Adrenal gland (tissue), 12 donors: ENCODE measurements around the gene TBC1D22A. TPM values are rescaled to one million over a fixed set of nuclear protein-coding genes. Genes with fewer than 3 reads are reported as not detected.
A peak's percentile ranks its signal among the peaks of the same experiment; 100 is the strongest.

Source experiments
- DNase-seq, 7 donors: peaks; one replicate each; pipeline ENCODE4 v3.0.0-alpha.2; 2019 to 2020
- H3K27ac ChIP-seq, 5 donors: fragments of 200-600 bp; sonication (generic) in 4 of 5; 1 replicate in 3 of 5; 2 replicates in 2 of 5; pipeline versions ENCODE4 v1.5.1 to v1.8.0; 2016 to 2020; ENCODE audit warnings: mild to moderate bottlenecking in 1 of 5
- H3K27me3 ChIP-seq: fragments of 200-600 bp; 2 replicates; pipeline ENCODE4 v1.8.0; 2021
- H3K36me3 ChIP-seq, 2 donors: fragments of 200-600 bp; replicated peaks in 1 of 2; 1 replicate in 1 of 2; 2 replicates in 1 of 2; pipeline versions ENCODE4 v1.5.1 to v1.8.0; 2018 to 2022
- H3K4me1 ChIP-seq, 2 donors: fragments of 200-600 bp; replicated peaks in 1 of 2; 1 replicate in 1 of 2; 2 replicates in 1 of 2; pipeline versions ENCODE4 v1.5.1 to v1.8.0; 2018 to 2021
- H3K4me3 ChIP-seq, 4 donors: fragments of 200-600 bp; sonication (generic) in 3 of 4; one replicate each; pipeline ENCODE4 v1.5.1; 2016 to 2018
- H3K9me3 ChIP-seq, 3 donors: fragments of 200-600 bp; sonication (generic) in 1 of 3; replicated peaks in 1 of 3; 1 replicate in 2 of 3; 2 replicates in 1 of 3; pipeline versions ENCODE4 v1.5.1 to v1.8.0; 2016 to 2021
- CTCF ChIP-seq, 6 experiments: fragments of 450-650 bp in 4 of 6; fragments of 200-600 bp in 2 of 6; sonication (generic) in 1 of 6; IDR thresholded peaks; 1 replicate in 5 of 6; 2 replicates in 1 of 6; pipeline versions ENCODE4 v1.5.1 to v1.8.0; 2016 to 2021; ENCODE audit warnings: antibody characterized with exemption in 6 of 6, mild to moderate bottlenecking in 2 of 6, moderate library complexity in 1 of 6
- POLR2A ChIP-seq, 2 donors: fragments of 450-650 bp; IDR thresholded peaks; one replicate each; pipeline ENCODE4 v1.6.1; 2017; ENCODE audit warnings: antibody characterized with exemption in 2 of 2, mild to moderate bottlenecking in 2 of 2, moderate library complexity in 1 of 2
- WGBS, 4 donors: extraction: QIAGEN DNeasy Blood & Tissue Kit in 2 of 4; methylation state at CpG; one replicate each; pipeline versions ENCODE4 v1.1.5 to v1.1.7; 2013 to 2017; 5-methylcytosine and 5-hydroxymethylcytosine counted together
- intact Hi-C, 2 donors: fragments of 100-400 bp; cut with DNase I; formaldehyde crosslinking; loops; one replicate each; pipeline versions ENCODE4 v1.14.1 to v1.15.0; 2022 to 2023
- polyA plus RNA-seq, 3 donors: library from polyadenylated mRNA; stranded (reverse); fragments of 200-250 nt in 2 of 3; fragments of 350-450 nt in 1 of 3; fragmentation: Illumina TruSeq in 1 of 3; extraction: RNeasy Lipid Tissue Mini Kit (QIAGEN cat#74804) in 1 of 3; gene quantifications; one replicate each; pipeline ENCODE4 v1.2.3, GENCODE V29; 2013 to 2014
- total RNA-seq, 9 donors: library from RNA; depleted of rRNA in 4 of 9; stranded (reverse); fragments of >200 nt in 4 of 9; fragments of 120-200 nt in 1 of 9; fragmentation: NEBNext Ultra II Directional in 1 of 9; extraction: Animal tissue kit (Norgen Biotek cat#: 25700) in 1 of 9; gene quantifications; one replicate each; pipeline versions ENCODE4 v1.1.0 to v1.2.4, GENCODE V29; 2013 to 2023
- donor health status: healthy with polysubstance abuse.
- donor health status: Bipolar disorder and iron deficiency.
- donor health status: DM: yes; HTN: yes; CAD: no.
- donor health status: DM: no; HTN: no; CAD: no.
- donor health status: DM: no; HTN: no; CAD: no.
- donor health status: DM: yes; HTN: yes; CAD: no.

The TBC1D22A gene
- total and polyA plus RNA-seq, 12 donors = 11.5 to 44.2 (median 28.1) TPM

GRCh38 chr22:46826438-46827135 lies 64.1 kb downstream of the TBC1D22A start:
- no peak for TF ChIP-seq CTCF (IDR thresholded peaks at IDR 0.05)
- TF ChIP-seq POLR2A (IDR thresholded peaks at IDR 0.05) = no peak
- peaks cover 0 to 5% of the 10 kb centered on the region in 2 donors for H3K36me3 ChIP-seq
- intact Hi-C loops = no loop called here
- 88 to 92% (median 91%) methylated on average over 15 of the region's 15 CpGs for WGBS, 4 donors
- peaks cover 20 to 31% of the 10 kb centered on the region in 2 donors for H3K4me1 ChIP-seq
- H3K4me3 ChIP-seq = no peak overlapping the region
- H3K9me3 ChIP-seq = no peaks in the 10 kb centered on the region
- H3K27me3 ChIP-seq = no peaks in the 10 kb centered on the region
- peak in 1 of 7 donors; percentile 41 for DNase-seq
- no peak overlapping the region for H3K27ac ChIP-seq

DNA sequence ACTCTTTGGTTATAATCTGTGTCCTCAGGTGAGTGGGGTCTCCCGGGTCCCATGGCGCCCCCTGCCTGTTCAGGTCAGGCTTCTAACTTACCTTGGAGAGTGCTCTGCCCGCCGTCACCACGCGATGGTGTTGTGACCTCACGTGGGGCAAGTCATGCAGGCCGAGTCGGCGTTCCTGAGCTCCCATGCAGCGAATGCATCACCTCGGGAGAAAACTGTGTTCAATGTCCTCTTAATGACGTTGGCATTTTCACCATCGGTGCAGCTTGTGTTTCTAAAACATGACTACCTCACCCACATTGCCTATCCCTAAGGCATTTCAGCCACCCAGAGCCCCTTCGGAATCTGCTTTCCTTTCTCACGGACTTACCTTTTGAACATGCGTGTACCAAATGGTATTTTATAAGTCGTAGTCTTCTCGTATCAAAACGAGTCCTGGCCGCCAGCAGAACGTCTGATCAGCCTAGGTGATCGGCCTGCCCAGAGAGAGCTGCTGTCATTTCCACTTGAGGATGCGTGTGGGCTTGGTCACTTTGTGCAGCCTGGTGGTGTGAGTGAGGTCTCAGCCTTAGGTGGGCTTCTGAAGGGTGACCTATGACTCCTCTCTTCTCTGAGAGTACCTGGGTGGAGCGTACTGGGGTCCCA lies 64.8 kb downstream of the TBC1D22A start:
- Histone ChIP-seq H3K36me3 (peaks cover 0 to 5% of the 10 kb centered on the region in 2 donors), H3K4me3 (no peak overlapping the region), H3K27ac (no peak overlapping the region), H3K9me3 (no peaks in the 10 kb centered on the region), H3K4me1 (peaks cover 20 to 31% of the 10 kb centered on the region in 2 donors), H3K27me3 (no peaks in the 10 kb centered on the region)
- intact Hi-C loops = no loop called here
- TF ChIP-seq POLR2A (IDR thresholded peaks at IDR 0.05) = no peak
- no peak for TF ChIP-seq CTCF (IDR thresholded peaks at IDR 0.05)
- DNase-seq = peak in 1 of 7 donors; percentile 52
- 87 to 94% (median 92%) methylated on average over 25 of the region's 25 CpGs for WGBS, 4 donors

DNA sequence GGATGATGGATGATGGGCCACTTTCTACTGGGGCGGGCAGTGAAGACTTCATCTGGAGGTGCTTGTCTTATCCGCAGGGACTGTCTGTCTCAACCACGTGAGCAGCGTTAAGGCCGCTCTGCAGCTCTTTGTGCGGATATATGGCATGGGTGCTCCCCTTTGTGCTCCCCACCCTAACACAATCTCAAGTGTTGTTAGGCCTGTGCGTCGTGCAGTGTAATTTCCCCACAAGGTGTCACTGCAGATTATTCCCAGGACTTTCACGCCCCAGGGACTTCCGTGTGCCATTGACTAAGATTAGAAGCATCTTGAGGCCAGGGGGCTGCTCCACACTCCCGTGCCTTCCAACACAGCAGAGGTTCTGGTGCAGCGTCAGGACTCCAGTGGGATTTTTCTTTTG lies 65.3 kb downstream of the TBC1D22A start:
- intact Hi-C loops = no loop called here
- no peak for TF ChIP-seq CTCF (IDR thresholded peaks at IDR 0.05)
- TF ChIP-seq POLR2A (IDR thresholded peaks at IDR 0.05) = no peak
- peaks cover 0 to 5% of the 10 kb centered on the region in 2 donors for H3K36me3 ChIP-seq
- H3K4me3 ChIP-seq = no peak overlapping the region
- H3K27ac ChIP-seq = no peak overlapping the region
- 93 to 99% (median 97%) methylated on average over 12 of the region's 12 CpGs for WGBS, 4 donors
- H3K9me3 ChIP-seq = no peaks in the 10 kb centered on the region
- no peaks in the 10 kb centered on the region for H3K27me3 ChIP-seq
- peaks cover 20 to 31% of the 10 kb centered on the region in 2 donors for H3K4me1 ChIP-seq
- DNase-seq = peak in 1 of 7 donors; percentile 42

- intact Hi-C loops = no loop called here
- no peak for TF ChIP-seq POLR2A (IDR thresholded peaks at IDR 0.05)
- TF ChIP-seq CTCF (IDR thresholded peaks at IDR 0.05) = no peak
- Histone ChIP-seq H3K36me3 (peaks cover 0 to 5% of the 10 kb centered on the region in 2 donors), H3K4me1 (peaks cover 20 to 31% of the 10 kb centered on the region in 2 donors), H3K4me3 (no peak overlapping the region), H3K9me3 (no peaks in the 10 kb centered on the region), H3K27ac (peak overlapping the region in 2 of 5 donors; percentile 39 to 44), H3K27me3 (no peaks in the 10 kb centered on the region)
- DNase-seq = peak in 1 of 7 donors; percentile 43
- WGBS, 4 donors = 90 to 93% (median 92%) methylated on average over 9 of the region's 9 CpGs
Observed at GRCh38 chr22:46828323-46828900, 66.0 kb downstream of the TBC1D22A start.
